ENCODE measurements around the gene SNRPE. TPM values are rescaled to one million over a fixed set of nuclear protein-coding genes. Genes with fewer than 3 reads are reported as not detected.

SNRPE gene
- total and polyA plus RNA-seq, 2 of the 13 experiments (the other 11 are each of a cell fraction or from before 2014, with no cell fraction given): 146 to 281 TPM

DNA sequence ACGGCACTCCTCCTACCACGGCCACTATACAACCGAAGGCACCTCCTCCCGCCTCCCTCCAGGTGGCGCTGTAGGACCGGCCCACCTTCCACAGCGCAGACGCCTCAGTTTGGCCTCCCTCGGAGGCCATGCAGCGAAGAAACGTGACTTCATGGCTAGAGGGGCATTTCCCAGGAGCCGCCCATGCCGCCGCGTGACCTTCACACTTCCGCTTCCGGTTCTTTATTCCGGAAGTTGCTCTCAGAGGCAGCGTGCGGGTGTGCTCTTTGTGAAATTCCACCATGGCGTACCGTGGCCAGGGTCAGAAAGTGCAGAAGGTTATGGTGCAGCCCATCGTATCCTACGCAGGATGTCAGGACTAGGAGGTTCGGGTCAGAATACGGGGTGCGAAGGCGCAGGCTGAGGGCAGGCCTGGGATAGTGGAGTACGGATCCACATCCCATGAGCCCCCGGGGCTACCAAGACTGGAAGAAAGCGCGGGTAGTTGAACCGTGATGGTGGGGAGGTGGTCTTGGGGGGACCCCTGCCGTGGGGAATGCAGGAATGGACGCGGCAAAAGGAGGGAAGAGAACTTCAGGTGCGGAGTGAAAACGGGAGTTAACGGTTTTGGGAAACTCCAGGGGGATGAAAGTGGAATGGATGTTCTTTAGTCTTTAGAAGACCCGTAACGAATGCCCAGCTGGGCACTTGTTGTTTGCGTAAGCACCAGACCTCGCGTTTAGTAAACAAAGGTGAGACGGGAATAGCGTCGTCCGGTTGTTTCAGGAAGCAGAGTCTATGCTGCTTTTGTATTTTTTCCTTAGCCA is at the start of gene SNRPE (continued):
- TF ChIP-seq IKZF5 (CRISPR knock-in tag; IDR thresholded peaks at IDR 0.05) (peak; percentile 80; the same call in 1 of the 2 replicates), ZNF44 (CRISPR knock-in tag; IDR thresholded peaks at IDR 0.05) (peak; percentile 91), ZNF326 (CRISPR knock-in tag; IDR thresholded peaks at IDR 0.05; ENCODE audit: borderline replicate concordance) (no peak), SCMH1 (CRISPR knock-in tag; IDR thresholded peaks at IDR 0.05; ENCODE audit: borderline replicate concordance) (no peak), RFXAP (CRISPR knock-in tag; IDR thresholded peaks at IDR 0.05; ENCODE audit: borderline replicate concordance) (peak; percentile 79), HNRNPK (IDR thresholded peaks at IDR 0.05; ENCODE audit: low read depth, low read length, poor library complexity, severe bottlenecking) (no peak), NCOR1 (IDR thresholded peaks at IDR 0.05; ENCODE audit: borderline replicate concordance, low read length) (peak; percentile 60; the same call in 1 of the 2 replicates), PAF1 (CRISPR knock-in tag; IDR thresholded peaks at IDR 0.05) (no peak), ZKSCAN8 (CRISPR knock-in tag; IDR thresholded peaks at IDR 0.05; ENCODE audit: borderline replicate concordance) (peak; percentile 56; the same call in 1 of the 2 replicates), ZNF557 (CRISPR knock-in tag; IDR thresholded peaks at IDR 0.05) (no peak), ZNF234 (CRISPR knock-in tag; conservative IDR thresholded peaks at IDR 0.05) (no peak), ZNF782 (CRISPR knock-in tag; IDR thresholded peaks at IDR 0.05; ENCODE audit: borderline replicate concordance) (peak; percentile 48; the same call in 1 of the 2 replicates), TBP (CRISPR knock-in tag; IDR thresholded peaks at IDR 0.05) (no peak), CENPBD1 (CRISPR knock-in tag; IDR thresholded peaks at IDR 0.05; ENCODE audit: borderline replicate concordance, low read depth) (peak; percentile 45; the same call in 1 of the 2 replicates), TFDP2 (CRISPR knock-in tag; IDR thresholded peaks at IDR 0.05) (peak; percentile 94), KDM5B (CRISPR knock-in tag; IDR thresholded peaks at IDR 0.05; ENCODE audit: borderline replicate concordance) (peak; percentile 87; the same call in 1 of the 2 replicates), ETV5 (CRISPR knock-in tag; IDR thresholded peaks at IDR 0.05; ENCODE audit: borderline replicate concordance) (peak; percentile 88), MIER3 (CRISPR knock-in tag; IDR thresholded peaks at IDR 0.05; ENCODE audit: borderline replicate concordance) (peak; percentile 75; the same call in 1 of the 2 replicates), SAFB2 (CRISPR knock-in tag; IDR thresholded peaks at IDR 0.05; ENCODE audit: borderline replicate concordance, low read depth) (peak; percentile 79; the same call in 1 of the 2 replicates), HNF4A (CRISPR knock-in tag; IDR thresholded peaks at IDR 0.05) (peak; percentile 51)
- TF ChIP-seq, protein P1, sequence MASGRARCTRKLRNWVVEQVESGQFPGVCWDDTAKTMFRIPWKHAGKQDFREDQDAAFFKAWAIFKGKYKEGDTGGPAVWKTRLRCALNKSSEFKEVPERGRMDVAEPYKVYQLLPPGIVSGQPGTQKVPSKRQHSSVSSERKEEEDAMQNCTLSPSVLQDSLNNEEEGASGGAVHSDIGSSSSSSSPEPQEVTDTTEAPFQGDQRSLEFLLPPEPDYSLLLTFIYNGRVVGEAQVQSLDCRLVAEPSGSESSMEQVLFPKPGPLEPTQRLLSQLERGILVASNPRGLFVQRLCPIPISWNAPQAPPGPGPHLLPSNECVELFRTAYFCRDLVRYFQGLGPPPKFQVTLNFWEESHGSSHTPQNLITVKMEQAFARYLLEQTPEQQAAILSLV (CRISPR knock-in tag; IDR thresholded peaks at IDR 0.05; ENCODE audit: borderline replicate concordance): peak; percentile 78; the same call in 1 of the 2 replicates
- TF ChIP-seq, protein P2, sequence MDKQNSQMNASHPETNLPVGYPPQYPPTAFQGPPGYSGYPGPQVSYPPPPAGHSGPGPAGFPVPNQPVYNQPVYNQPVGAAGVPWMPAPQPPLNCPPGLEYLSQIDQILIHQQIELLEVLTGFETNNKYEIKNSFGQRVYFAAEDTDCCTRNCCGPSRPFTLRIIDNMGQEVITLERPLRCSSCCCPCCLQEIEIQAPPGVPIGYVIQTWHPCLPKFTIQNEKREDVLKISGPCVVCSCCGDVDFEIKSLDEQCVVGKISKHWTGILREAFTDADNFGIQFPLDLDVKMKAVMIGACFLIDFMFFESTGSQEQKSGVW (CRISPR knock-in tag; IDR thresholded peaks at IDR 0.05; ENCODE audit: borderline replicate concordance): no peak

Data from HepG2 (cell line).